Endothelial cell of umbilical vein (primary cell): ENCODE measurements around the gene KAZN. TPM values are rescaled to one million over a fixed set of nuclear protein-coding genes. Genes with fewer than 3 reads are reported as not detected.

Experiments used
- BruUV-seq: library from RNA; stranded (reverse); fragments of 400-500 nt; replicated peaks from 2 replicates; lab custom pipeline; 2021; lab: Mats Ljungman, UMichigan
- CTCF ChIA-PET: fragments of 300-600, 350-600 bp; sonication (Branson Sonifier 250); formaldehyde crosslinking; loops from one replicate; lab custom pipeline; 2021; ENCODE audit warnings: antibody characterized with exemption, inconsistent platforms; lab: Charles Lee
- POLR2A ChIA-PET: fragments of 300-600, 350-600 bp; sonication (Branson Sonifier 250); formaldehyde crosslinking; loops from one replicate; lab custom pipeline; 2021; ENCODE audit warnings: antibody characterized with exemption, inconsistent platforms; lab: Charles Lee
- DNase-seq: peaks from one replicate; pipeline ENCODE4 v3.0.0-alpha.2; 2011; ENCODE audit warnings: low read depth, low spot score
- FAIRE-seq: peaks from 2 replicates; lab custom pipeline; 2011; peaks lifted over from hg19 to GRCh38; lab: Jason Lieb, UNC
- H2AFZ ChIP-seq: 2 replicates; pipeline ENCODE4 v1.6.0; 2012; ENCODE audit warnings: low read depth, low read length, control low read depth, inconsistent platforms
- H3K27ac ChIP-seq: 2 replicates; pipeline ENCODE4 v1.5.1; 2011; ENCODE audit warnings: low read depth, mild to moderate bottlenecking, control low read depth, low read length, moderate library complexity; ENCODE audit not compliant: insufficient read depth
- H3K27me3 ChIP-seq, 2 experiments: 2 replicates each; pipeline versions ENCODE4 v1.6.0 to v1.6.1; 2011; ENCODE audit warnings: low read length in 2 of 2, mixed read lengths in 1 of 2; ENCODE audit not compliant: control insufficient read depth in 2 of 2, insufficient read depth in 2 of 2
- H3K36me3 ChIP-seq, 2 experiments: 2 replicates in 1 of 2; 3 replicates in 1 of 2; pipeline ENCODE4 v1.5.1; 2011; ENCODE audit warnings: low read length in 2 of 2, mild to moderate bottlenecking in 1 of 2, moderate library complexity in 1 of 2; ENCODE audit not compliant: control insufficient read depth in 2 of 2, insufficient read depth in 2 of 2; ENCODE audit errors: extremely low read depth in 1 of 2
- H3K4me1 ChIP-seq: 3 replicates; pipeline ENCODE4 v1.5.1; 2011; ENCODE audit warnings: mild to moderate bottlenecking, low read length; ENCODE audit not compliant: control insufficient read depth, insufficient read depth; ENCODE audit errors: extremely low read depth
- H3K4me2 ChIP-seq: 2 replicates; pipeline ENCODE4 v1.6.1; 2011; ENCODE audit warnings: low read length, control low read depth, mixed read lengths; ENCODE audit not compliant: insufficient read depth
- H3K4me3 ChIP-seq, 3 experiments: fragments of 200-600 bp in 1 of 3; sonication (generic), shearing (Covaris generic) in 1 of 3; replicated peaks in 1 of 3; 2 replicates each; pipeline ENCODE4 v1.5.1; 2011 to 2016; ENCODE audit warnings: control low read depth in 3 of 3, low read length in 3 of 3, mild to moderate bottlenecking in 2 of 3, inconsistent platforms in 1 of 3, low read depth in 1 of 3, moderate library complexity in 1 of 3; ENCODE audit not compliant: insufficient read depth in 1 of 3
- H3K79me2 ChIP-seq: 2 replicates; pipeline ENCODE4 v1.6.0; 2012; ENCODE audit warnings: low read length, inconsistent platforms; ENCODE audit not compliant: control insufficient read depth, insufficient read depth
- H3K9ac ChIP-seq: replicated peaks from 2 replicates; pipeline ENCODE3; 2011; ENCODE audit warnings: low read length, control low read depth; ENCODE audit not compliant: insufficient read depth; ENCODE audit errors: extremely low read depth
- H3K9me1 ChIP-seq: replicated peaks from 3 replicates; pipeline ENCODE4 v1.6.0; 2011; ENCODE audit warnings: mild to moderate bottlenecking, low read length; ENCODE audit not compliant: control insufficient read depth, insufficient read depth; ENCODE audit errors: extremely low read depth
- H3K9me3 ChIP-seq: replicated peaks from 2 replicates; pipeline ENCODE4 v1.5.1; 2012; ENCODE audit warnings: low read length, inconsistent platforms; ENCODE audit not compliant: control insufficient read depth, insufficient read depth
- H4K20me1 ChIP-seq: replicated peaks from 2 replicates; pipeline ENCODE3; 2011; ENCODE audit warnings: mild to moderate bottlenecking, low read length; ENCODE audit not compliant: control insufficient read depth, insufficient read depth; ENCODE audit errors: extremely low read depth
- CTCF ChIP-seq, 2 donors: IDR thresholded peaks; 1 replicate in 1 of 2; 2 replicates in 1 of 2; pipeline ENCODE4 v1.5.1; 2011; ENCODE audit warnings: low read length in 2 of 2, mild to moderate bottlenecking in 2 of 2, moderate library complexity in 2 of 2, control low read depth in 1 of 2, inconsistent platforms in 1 of 2, low read depth in 1 of 2; ENCODE audit not compliant: insufficient read depth in 1 of 2; ENCODE audit errors: extremely low read depth in 1 of 2
- EZH2 ChIP-seq: IDR thresholded peaks from 2 replicates; pipeline ENCODE4 v1.6.1; 2012; ENCODE audit warnings: borderline replicate concordance, low read depth, mild to moderate bottlenecking, moderate library complexity, low read length, inconsistent platforms; ENCODE audit not compliant: severe bottlenecking
- FOS ChIP-seq: IDR thresholded peaks from 2 replicates; pipeline ENCODE4 v1.6.1; 2011; ENCODE audit warnings: mild to moderate bottlenecking, low read length, moderate library complexity, borderline replicate concordance; ENCODE audit not compliant: insufficient read depth
- GATA2 ChIP-seq: IDR thresholded peaks from 2 replicates; pipeline ENCODE4 v1.7.0; 2011; ENCODE audit warnings: low read depth, mild to moderate bottlenecking, moderate library complexity, mixed read lengths, low read length; ENCODE audit not compliant: insufficient read length, insufficient read depth
- JUN ChIP-seq: IDR thresholded peaks from 2 replicates; pipeline ENCODE4 v1.6.1; 2011; ENCODE audit warnings: borderline replicate concordance, low read depth; ENCODE audit not compliant: insufficient read length, insufficient read depth
- MAX ChIP-seq: IDR thresholded peaks from 2 replicates; pipeline ENCODE4 v1.6.1; 2011; ENCODE audit not compliant: insufficient read depth, insufficient read length
- MYC ChIP-seq: IDR thresholded peaks from one replicate; pipeline ENCODE4 v1.6.1; 2011; ENCODE audit warnings: mild to moderate bottlenecking, low read depth, low read length
- POLR2A ChIP-seq: IDR thresholded peaks from 2 replicates; pipeline ENCODE4 v1.6.1; 2012; ENCODE audit warnings: low read depth, mild to moderate bottlenecking, control low read depth, low read length
- POLR2AphosphoS5 ChIP-seq: IDR thresholded peaks from 2 replicates; pipeline ENCODE4 v1.6.1; 2012; ENCODE audit warnings: low read depth, mild to moderate bottlenecking, control low read depth, low read length, moderate library complexity; ENCODE audit not compliant: insufficient read depth
- dilution Hi-C: fragments of 300-500 bp; cut with MboI; formaldehyde crosslinking; loops from one replicate; pipeline ENCODE4 v1.15.0; 2019; ENCODE audit warnings: low sequenced_read_pairs; ENCODE audit not compliant: extremely low pct_ligation_motif_present
- intact Hi-C: fragments of 100-400 bp; cut with micrococcal nuclease; formaldehyde crosslinking; loops from one replicate; pipeline ENCODE4 v1.10.0; 2022
- polyA plus RNA-seq, 4 experiments: library from polyadenylated mRNA; depleted of rRNA in 3 of 4; stranded (reverse) in 3 of 4; unstranded in 1 of 4; fragments of >200 nt; gene quantifications; 2 replicates each; pipeline versions ENCODE4 v1.2.1 to v1.2.3, GENCODE V29; 2011 to 2012; ENCODE audit warnings: missing spikeins in 1 of 4
- total RNA-seq: library from RNA; stranded (reverse); gene quantifications from 2 replicates; pipeline ENCODE4 v1.2.3, GENCODE V29; 2021

The KAZN gene
- total and polyA plus RNA-seq, 2 donors (not counting 3 experiments of a cell fraction or from before 2014, with no cell fraction given), result 1.6 to 5.8 TPM

GRCh38 chr1:14862114-14862771 lies 263.8 kb downstream of the KAZN start:
- FAIRE-seq (no peak), DNase-seq (no peak)
- no peaks in the 10 kb centered on the region for H3K9me1 ChIP-seq
- dilution Hi-C loops (no loop called here), intact Hi-C loops (no loop called here)
- no peaks in the 10 kb centered on the region for H3K27me3 ChIP-seq
- H3K9me3 ChIP-seq, result no peaks in the 10 kb centered on the region
- H3K79me2 ChIP-seq, result no peaks in the 10 kb centered on the region
- BruUV-seq, result no TSS peak
- no peak overlapping the region for H2AFZ ChIP-seq
- H3K36me3 ChIP-seq, result no peaks in the 10 kb centered on the region
- TF ChIP-seq CTCF (IDR thresholded peaks at IDR 0.05; ENCODE audit: extremely low read depth in 1 of 2, insufficient read depth in 1 of 2, low read depth in 1 of 2, low read length in 2 of 2) (no peak), POLR2AphosphoS5 (no peak), JUN (no peak), GATA2 (no peak), FOS (no peak)
- no peak overlapping the region for H3K9ac ChIP-seq
- CTCF ChIA-PET, result no interaction called here
- no peaks in the 10 kb centered on the region for H4K20me1 ChIP-seq
- no peak overlapping the region for H3K27ac ChIP-seq
- POLR2A ChIA-PET, result no interaction called here
- no peak overlapping the region for H3K4me3 ChIP-seq
- no peaks in the 10 kb centered on the region for H3K4me1 ChIP-seq
- H3K4me2 ChIP-seq, result no peak overlapping the region

GRCh38 chr1:14865106-14865505 lies 266.6 kb downstream of the KAZN start:
- no peaks in the 10 kb centered on the region for H3K9me1 ChIP-seq
- no peaks in the 10 kb centered on the region for H3K27me3 ChIP-seq
- no peak overlapping the region for H3K9ac ChIP-seq
- no peak overlapping the region for H2AFZ ChIP-seq
- BruUV-seq, result no TSS peak
- DNase-seq, result no peak
- ChIA-PET CTCF (no interaction called here), POLR2A (no interaction called here)
- intact Hi-C loops, result no loop called here
- no peak overlapping the region for H3K4me3 ChIP-seq
- H4K20me1 ChIP-seq, result no peaks in the 10 kb centered on the region
- no peaks in the 10 kb centered on the region for H3K4me1 ChIP-seq
- dilution Hi-C loops, result no loop called here
- H3K79me2 ChIP-seq, result no peaks in the 10 kb centered on the region
- H3K27ac ChIP-seq, result no peak overlapping the region
- H3K4me2 ChIP-seq, result no peak overlapping the region
- TF ChIP-seq JUN (no peak), GATA2 (no peak), EZH2 (no peak), FOS (no peak), POLR2A (no peak), CTCF (IDR thresholded peaks at IDR 0.05; ENCODE audit: extremely low read depth in 1 of 2, insufficient read depth in 1 of 2, low read depth in 1 of 2, low read length in 2 of 2) (no peak), MYC (no peak), MAX (no peak), POLR2AphosphoS5 (no peak)
- H3K36me3 ChIP-seq, result no peaks in the 10 kb centered on the region
- H3K9me3 ChIP-seq, result no peaks in the 10 kb centered on the region
- no peak for FAIRE-seq
